HepG2 (cell line): ENCODE data around the gene MAP1LC3B. TPM values are rescaled to one million over a fixed set of nuclear protein-coding genes. Genes with fewer than 3 reads are reported as not detected.

ENCODE experiments used
- ATF2 ChIP-seq: sonication (generic); formaldehyde crosslinking; IDR thresholded peaks from 2 replicates; pipeline ENCODE4 v1.4.0; 2020; ENCODE audit warnings: missing genetic modification reagents
- CHD4 ChIP-seq: fragments of 200-600 bp; sonication (generic); IDR thresholded peaks from 2 replicates; pipeline ENCODE4 v1.7.0; 2017; ENCODE audit warnings: mild to moderate bottlenecking, low read length, borderline replicate concordance
- E2F1 ChIP-seq: sonication (generic); formaldehyde crosslinking; IDR thresholded peaks from 2 replicates; pipeline ENCODE4 v1.5.0; 2020; ENCODE audit warnings: missing genetic modification reagents
- GTF3A ChIP-seq: sonication (generic); formaldehyde crosslinking; conservative IDR thresholded peaks from 2 replicates; pipeline ENCODE4 v1.4.0; 2020; ENCODE audit warnings: mild to moderate bottlenecking, missing genetic modification reagents
- HNRNPUL1 ChIP-seq: fragments of 200-400 bp; formaldehyde crosslinking; IDR thresholded peaks from 2 replicates; pipeline ENCODE4 v1.6.1; 2017; ENCODE audit warnings: low read depth, mild to moderate bottlenecking, low read length, moderate library complexity
- KDM6A ChIP-seq: IDR thresholded peaks from 2 replicates; pipeline ENCODE4 v1.6.1; 2016; ENCODE audit warnings: low read depth
- MAX ChIP-seq: IDR thresholded peaks from 2 replicates; pipeline ENCODE4 v1.6.1; 2012; ENCODE audit warnings: inconsistent platforms
- PAWR ChIP-seq: sonication (generic); formaldehyde crosslinking; IDR thresholded peaks from 2 replicates; pipeline ENCODE4 v1.4.0; 2020; ENCODE audit warnings: missing genetic modification reagents, mild to moderate bottlenecking, borderline replicate concordance
- REPIN1 ChIP-seq: sonication (generic); formaldehyde crosslinking; IDR thresholded peaks from 2 replicates; pipeline ENCODE4 v1.8.0; 2022; ENCODE audit warnings: missing genetic modification reagents, low read depth, mild to moderate bottlenecking, borderline replicate concordance
- SIX1 ChIP-seq: sonication (generic); formaldehyde crosslinking; IDR thresholded peaks from 2 replicates; pipeline ENCODE4 v1.4.0; 2020; ENCODE audit warnings: missing genetic modification reagents, borderline replicate concordance
- SOX13 ChIP-seq, 3 experiments: fragments of 450-650 bp in 1 of 3; sonication (generic) in 1 of 3; formaldehyde crosslinking in 1 of 3; IDR thresholded peaks in 2 of 3; conservative IDR thresholded peaks in 1 of 3; 2 replicates each; pipeline versions ENCODE4 v1.5.0 to v1.6.1; 2016 to 2020; ENCODE audit warnings: antibody characterized with exemption in 1 of 3, mild to moderate bottlenecking in 1 of 3, missing compliant biosample characterization in 1 of 3, missing genetic modification reagents in 1 of 3, moderate library complexity in 1 of 3
- TAF15 ChIP-seq: fragments of 200-400 bp; formaldehyde crosslinking; IDR thresholded peaks from one replicate; pipeline ENCODE4 v1.6.1; 2018; ENCODE audit warnings: mild to moderate bottlenecking, low read depth, low read length; ENCODE audit not compliant: poor library complexity, severe bottlenecking
- TMF1 ChIP-seq: sonication (generic); formaldehyde crosslinking; IDR thresholded peaks from 2 replicates; pipeline ENCODE4 v1.8.1; 2022; ENCODE audit warnings: low read depth, missing genetic modification reagents
- ZNF232 ChIP-seq: sonication (generic); formaldehyde crosslinking; IDR thresholded peaks from 2 replicates; pipeline ENCODE4 v1.4.0; 2020; ENCODE audit warnings: missing genetic modification reagents, borderline replicate concordance
- ZNF260 ChIP-seq: sonication (generic); formaldehyde crosslinking; IDR thresholded peaks from 2 replicates; pipeline ENCODE4 v1.4.0; 2020; ENCODE audit warnings: missing genetic modification reagents, low read depth, mild to moderate bottlenecking, borderline replicate concordance
- ZNF296 ChIP-seq: sonication (generic); formaldehyde crosslinking; conservative IDR thresholded peaks from 2 replicates; pipeline ENCODE4 v1.5.0; 2020; ENCODE audit warnings: mild to moderate bottlenecking, missing genetic modification reagents
- ZNF337 ChIP-seq: sonication (generic); formaldehyde crosslinking; IDR thresholded peaks from 2 replicates; pipeline ENCODE4 v1.5.1; 2020; ENCODE audit warnings: missing genetic modification reagents, low read depth, mild to moderate bottlenecking, borderline replicate concordance
- ZNF33A ChIP-seq: sonication (generic); formaldehyde crosslinking; IDR thresholded peaks from 2 replicates; pipeline ENCODE4 v1.5.1; 2020; ENCODE audit warnings: missing genetic modification reagents, mild to moderate bottlenecking, moderate library complexity, borderline replicate concordance
- ZNF460 ChIP-seq: sonication (generic); formaldehyde crosslinking; IDR thresholded peaks from 2 replicates; pipeline ENCODE4 v1.5.1; 2020; ENCODE audit warnings: missing genetic modification reagents, mild to moderate bottlenecking, borderline replicate concordance
- ZNF567 ChIP-seq: sonication (generic); formaldehyde crosslinking; IDR thresholded peaks from 2 replicates; pipeline ENCODE4 v1.8.1; 2023; ENCODE audit warnings: mild to moderate bottlenecking, missing genetic modification reagents, borderline replicate concordance
- ZNF570 ChIP-seq: sonication (generic); formaldehyde crosslinking; IDR thresholded peaks from 2 replicates; pipeline ENCODE4 v1.4.0; 2020; ENCODE audit warnings: mild to moderate bottlenecking, missing genetic modification reagents, borderline replicate concordance
- ZNF598 ChIP-seq: sonication (generic); formaldehyde crosslinking; IDR thresholded peaks from 2 replicates; pipeline ENCODE4 v1.5.1; 2020; ENCODE audit warnings: mild to moderate bottlenecking, missing genetic modification reagents, borderline replicate concordance
- ZNF776 ChIP-seq: sonication (generic); formaldehyde crosslinking; IDR thresholded peaks from 2 replicates; pipeline ENCODE4 v1.4.0; 2020; ENCODE audit warnings: mild to moderate bottlenecking, missing genetic modification reagents
- polyA plus RNA-seq, 8 experiments: library from polyadenylated mRNA; depleted of rRNA in 3 of 8; stranded (reverse) in 7 of 8; unstranded in 1 of 8; fragments of >200 nt; fragmentation: Illumina TruSeq in 4 of 8; extraction: Trizol in 4 of 8; gene quantifications; 2 replicates each; pipeline versions ENCODE4 v1.2.1 to v1.2.3, GENCODE V29; 2011 to 2016; ENCODE audit warnings: low read depth in 4 of 8, missing spikeins in 1 of 8, mixed read lengths in 1 of 8; ENCODE audit not compliant: insufficient read depth in 1 of 8
- total RNA-seq, 5 experiments: library from RNA; depleted of rRNA; stranded (reverse); fragments of >200 nt; fragmentation: Illumina TruSeq; extraction: Trizol; gene quantifications; 2 replicates each; pipeline ENCODE4 v1.2.3, GENCODE V29; 2016; ENCODE audit warnings: low read depth in 1 of 5

MAP1LC3B gene
- total and polyA plus RNA-seq, 2 of the 13 experiments (the other 11 are each of a cell fraction or from before 2014, with no cell fraction given), result 15.7 to 37.4 TPM

GRCh38 chr16:87384162-87384874 is 7.8 kb upstream of the MAP1LC3B start (continued):
- TF ChIP-seq ZNF260 (CRISPR knock-in tag), result peak; percentile 54; the same call in 1 of the 2 replicates
- no peak; the same call in 1 of the 2 replicates for TF ChIP-seq ZNF567 (CRISPR knock-in tag)
- TF ChIP-seq SIX1 (CRISPR knock-in tag), result no peak
- peak; percentile 50; the same call in 1 of the 2 replicates for TF ChIP-seq ZNF33A (CRISPR knock-in tag)
- 0 out of 2 replicates have a peak, but pooled peaks have one; percentile 80 for TF ChIP-seq E2F1 (CRISPR knock-in tag)
- peak; percentile 15 for TF ChIP-seq TAF15
- peak; percentile 45; the same call in 1 of the 2 replicates for TF ChIP-seq MAX
- TF ChIP-seq CHD4, result peak; percentile 93
- TF ChIP-seq ZNF460, result peak; percentile 68
- TF ChIP-seq ZNF337 (CRISPR knock-in tag), result peak; percentile 87; the same call in 1 of the 2 replicates
- TF ChIP-seq SOX13 (IDR thresholded peaks at IDR 0.05), result no peak
- TF ChIP-seq SOX13 (CRISPR knock-in tag; conservative IDR thresholded peaks at IDR 0.05 in 1 of 2, IDR thresholded peaks at IDR 0.05 in 1 of 2), result 0 out of 4 replicates have a peak, but pooled peaks of 1 of the 2 experiments have one; percentile 95
- no peak; the same call in 1 of the 2 replicates for TF ChIP-seq ZNF570 (CRISPR knock-in tag)
- TF ChIP-seq HNRNPUL1, result no peak
- peak; percentile 56; the same call in 1 of the 2 replicates for TF ChIP-seq ZNF776 (CRISPR knock-in tag)
- TF ChIP-seq GTF3A (CRISPR knock-in tag), result no peak
- TF ChIP-seq PAWR, result peak; percentile 80; the same call in 1 of the 2 replicates
- TF ChIP-seq TMF1, result 0 out of 2 replicates have a peak, but pooled peaks have one; percentile 50
- TF ChIP-seq ZNF598, result peak; percentile 60; the same call in 1 of the 2 replicates
- TF ChIP-seq KDM6A (CRISPR knock-in tag), result no peak
- TF ChIP-seq ZNF296 (CRISPR knock-in tag), result no peak
- TF ChIP-seq ZNF232, result no peak; the same call in 1 of the 2 replicates
- no peak for TF ChIP-seq ATF2 (CRISPR knock-in tag)
- no peak for TF ChIP-seq REPIN1 (CRISPR knock-in tag)
